ENCODE data around the gene RPS26.
"Not testable (repeated sequence)": the region's sequence is repeated elsewhere in the genome, so short reads cannot be mapped to it uniquely, and the experiment has no call there.

The RPS26 gene

DNA sequence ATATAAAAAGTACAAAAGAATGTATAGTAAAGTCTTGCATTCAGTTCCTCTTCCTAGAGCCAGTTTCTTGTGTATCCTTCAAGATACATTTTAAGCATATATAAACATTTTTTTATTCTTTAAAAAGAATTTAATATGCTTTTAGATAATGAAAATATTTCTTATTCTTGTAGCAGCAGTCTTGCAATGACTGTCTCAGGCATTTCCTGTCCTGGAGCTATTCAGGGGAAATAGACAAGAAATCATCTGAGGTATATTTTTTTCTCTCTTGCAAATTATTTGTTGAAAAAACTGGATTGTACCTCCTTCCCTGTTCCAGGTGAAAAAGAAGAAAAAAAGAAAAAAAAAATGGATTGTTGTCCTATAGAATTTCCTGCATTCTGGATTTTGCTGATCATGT, 21.3 kb downstream of the RPS26 start:
- TF ChIP-seq, protein P1, sequence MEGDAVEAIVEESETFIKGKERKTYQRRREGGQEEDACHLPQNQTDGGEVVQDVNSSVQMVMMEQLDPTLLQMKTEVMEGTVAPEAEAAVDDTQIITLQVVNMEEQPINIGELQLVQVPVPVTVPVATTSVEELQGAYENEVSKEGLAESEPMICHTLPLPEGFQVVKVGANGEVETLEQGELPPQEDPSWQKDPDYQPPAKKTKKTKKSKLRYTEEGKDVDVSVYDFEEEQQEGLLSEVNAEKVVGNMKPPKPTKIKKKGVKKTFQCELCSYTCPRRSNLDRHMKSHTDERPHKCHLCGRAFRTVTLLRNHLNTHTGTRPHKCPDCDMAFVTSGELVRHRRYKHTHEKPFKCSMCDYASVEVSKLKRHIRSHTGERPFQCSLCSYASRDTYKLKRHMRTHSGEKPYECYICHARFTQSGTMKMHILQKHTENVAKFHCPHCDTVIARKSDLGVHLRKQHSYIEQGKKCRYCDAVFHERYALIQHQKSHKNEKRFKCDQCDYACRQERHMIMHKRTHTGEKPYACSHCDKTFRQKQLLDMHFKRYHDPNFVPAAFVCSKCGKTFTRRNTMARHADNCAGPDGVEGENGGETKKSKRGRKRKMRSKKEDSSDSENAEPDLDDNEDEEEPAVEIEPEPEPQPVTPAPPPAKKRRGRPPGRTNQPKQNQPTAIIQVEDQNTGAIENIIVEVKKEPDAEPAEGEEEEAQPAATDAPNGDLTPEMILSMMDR (IDR thresholded peaks at IDR 0.05; ENCODE audit: unreplicated experiment in 3 of 3), result no peak
- Mint-ChIP-seq H3K4me3 (no peak overlapping the region), H3K9me3 (no peaks in the 10 kb centered on the region), H3K27me3 (ENCODE audit: low read depth) (no peaks in the 10 kb centered on the region), H3K27ac (no peak overlapping the region), H3K36me3 (ENCODE audit: low read depth) (no peaks in the 10 kb centered on the region), H3K4me1 (no peaks in the 10 kb centered on the region)

DNA sequence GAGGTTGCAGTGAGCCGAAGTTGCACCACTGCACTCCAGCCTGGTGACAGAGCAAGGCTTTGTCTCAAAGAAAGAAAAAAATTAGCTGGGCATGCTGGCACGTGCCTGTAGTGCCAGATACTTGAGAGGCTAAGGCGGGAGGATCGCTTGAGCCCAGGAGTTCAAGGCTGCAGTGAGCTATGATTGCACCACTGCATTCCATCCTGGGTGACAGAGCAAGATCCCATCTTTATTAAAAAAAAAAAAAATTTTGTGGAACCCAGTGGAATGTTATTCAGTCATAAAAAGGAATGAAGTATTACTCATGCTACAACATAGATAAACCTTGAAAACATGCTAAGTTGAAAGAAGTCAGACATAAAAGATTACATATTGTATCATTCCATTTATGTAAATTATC, 29.9 kb downstream of the RPS26 start:
- Mint-ChIP-seq H3K27ac (no peak overlapping the region), H3K36me3 (ENCODE audit: low read depth) (no peaks in the 10 kb centered on the region), H3K4me3 (no peak overlapping the region), H3K27me3 (ENCODE audit: low read depth) (peaks cover 9% of the 10 kb centered on the region), H3K4me1 (no peaks in the 10 kb centered on the region), H3K9me3 (no peaks in the 10 kb centered on the region)
- TF ChIP-seq, protein P1 (IDR thresholded peaks at IDR 0.05; ENCODE audit: unreplicated experiment in 3 of 3), result no peak

DNA sequence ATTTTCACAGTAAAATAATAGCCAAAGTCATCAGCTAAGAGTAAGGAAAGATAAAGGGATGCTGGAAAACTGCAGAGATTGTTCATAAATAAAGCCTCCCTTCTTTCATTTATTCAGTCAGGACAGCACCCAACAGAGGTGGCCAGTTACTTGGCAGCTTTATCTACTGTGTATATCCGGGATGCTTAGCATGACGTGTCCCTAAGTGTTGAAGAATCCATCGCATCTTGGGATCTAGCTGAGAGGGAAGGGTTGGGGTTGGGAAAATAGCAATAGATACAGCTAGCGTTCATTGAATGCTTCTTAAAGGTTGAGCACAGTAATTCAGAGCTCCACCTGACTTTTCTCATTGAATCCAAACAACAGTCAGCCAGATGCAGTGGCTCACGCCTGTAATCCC, 32.7 kb downstream of the RPS26 start:
- no peaks in the 10 kb centered on the region for H3K36me3 Mint-ChIP-seq (ENCODE audit: low read depth)
- H3K27me3 Mint-ChIP-seq (ENCODE audit: low read depth), result peaks cover 20% of the 10 kb centered on the region
- H3K4me3 Mint-ChIP-seq, result no peak overlapping the region
- H3K9me3 Mint-ChIP-seq, result no peaks in the 10 kb centered on the region
- peaks cover 5% of the 10 kb centered on the region for H3K4me1 Mint-ChIP-seq
- TF ChIP-seq, protein P1 (IDR thresholded peaks at IDR 0.05; ENCODE audit: unreplicated experiment in 3 of 3), result no peak
- H3K27ac Mint-ChIP-seq, result no peak overlapping the region

DNA sequence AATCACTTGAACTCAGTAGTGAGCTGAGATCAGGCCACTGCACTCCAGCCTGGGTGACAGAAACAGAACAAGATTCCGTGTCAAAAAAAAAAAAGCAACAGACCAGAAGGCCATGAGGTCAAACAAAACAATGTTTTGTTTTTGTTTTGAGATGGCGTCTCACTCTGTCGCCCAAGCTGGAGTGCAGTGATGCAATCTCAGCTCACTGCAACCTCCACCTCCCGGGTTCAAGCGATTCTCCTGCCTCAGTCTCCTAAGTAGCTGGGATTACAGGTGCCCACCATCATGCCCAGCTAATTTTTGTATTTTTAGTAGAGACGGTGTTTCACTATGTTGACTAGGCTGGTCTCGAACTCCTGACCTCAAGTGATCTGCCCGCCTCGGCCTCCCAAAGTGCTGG, 36.2 kb downstream of the RPS26 start:
- H3K4me3 Mint-ChIP-seq, result peak overlapping the region in 1 of 3 experiments; percentile 89
- not testable (repeated sequence) for H3K9me3 Mint-ChIP-seq; H3K27ac Mint-ChIP-seq; H3K36me3 Mint-ChIP-seq (ENCODE audit: low read depth)
- H3K4me1 Mint-ChIP-seq, result peaks cover 11% of the 10 kb centered on the region
- H3K27me3 Mint-ChIP-seq (ENCODE audit: low read depth), result peaks cover 49% of the 10 kb centered on the region

DNA sequence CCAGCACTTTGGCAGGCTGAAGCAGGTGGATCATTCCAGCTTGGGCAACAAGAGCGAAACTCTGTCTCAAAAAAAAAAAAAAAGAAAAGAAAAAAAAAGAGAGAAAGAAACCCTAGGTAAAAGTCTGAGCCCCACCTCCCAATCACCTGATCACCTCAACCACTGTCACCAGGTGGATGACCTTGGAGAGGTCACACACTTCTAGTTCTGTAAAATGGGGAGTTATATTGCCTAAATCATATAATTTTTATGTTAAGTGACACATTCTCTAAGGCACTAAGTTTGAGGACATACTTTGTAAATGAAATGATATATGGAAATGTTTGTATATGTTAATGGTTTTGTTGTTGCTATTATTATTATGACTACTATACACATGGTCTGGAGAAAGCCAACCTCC, 36.7 kb downstream of the RPS26 start:
- TF ChIP-seq, protein P1 (IDR thresholded peaks at IDR 0.05; ENCODE audit: unreplicated experiment in 3 of 3), result no peak
- H3K27ac Mint-ChIP-seq, result peak overlapping the region; percentile 35 to 96 (median 85)
- H3K4me1 Mint-ChIP-seq, result peaks cover 11% of the 10 kb centered on the region
- peak overlapping the region; percentile 88 to 96 (median 89) for H3K4me3 Mint-ChIP-seq
- H3K27me3 Mint-ChIP-seq (ENCODE audit: low read depth), result peaks cover 45% of the 10 kb centered on the region
- no peaks in the 10 kb centered on the region for H3K36me3 Mint-ChIP-seq (ENCODE audit: low read depth)
- no peaks in the 10 kb centered on the region for H3K9me3 Mint-ChIP-seq

DNA sequence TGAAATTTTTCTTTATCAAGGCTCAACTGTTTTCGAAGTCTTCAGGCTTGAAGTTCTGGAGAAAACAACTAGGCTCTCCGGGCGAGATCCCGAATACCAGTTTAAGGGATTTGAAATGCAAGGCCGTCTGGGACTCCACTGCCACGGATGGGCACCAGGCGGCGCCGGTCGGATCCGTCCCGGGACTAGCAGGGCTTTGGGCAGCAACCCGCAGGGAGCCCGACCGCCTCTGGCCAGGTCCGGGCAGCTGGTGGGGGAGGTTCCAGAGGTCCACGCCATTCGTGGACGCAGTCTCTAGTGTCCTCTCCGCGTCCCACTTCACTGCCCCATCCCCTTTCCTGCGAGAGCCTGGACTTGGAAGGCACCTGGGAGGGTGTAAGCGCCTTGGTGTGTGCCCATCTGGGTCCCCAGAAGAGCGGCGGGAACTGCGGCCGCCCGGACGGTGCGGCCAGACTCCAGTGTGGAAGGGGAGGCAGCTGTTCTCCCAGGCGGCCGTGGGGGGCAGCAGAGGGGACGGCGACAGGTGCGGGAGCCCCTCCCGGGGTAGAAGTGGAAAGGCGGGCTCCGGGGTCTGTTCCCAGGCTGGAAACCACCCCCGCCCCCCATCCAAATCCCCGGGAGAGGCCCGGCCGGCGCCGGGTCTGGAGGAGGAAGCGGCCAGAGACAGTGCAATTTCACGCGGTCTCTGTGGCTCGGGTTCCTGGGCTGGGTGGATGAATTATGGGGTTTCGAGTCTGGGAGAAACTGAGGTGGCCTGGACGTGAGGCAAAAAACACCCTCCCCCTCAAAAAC, 37.4 kb downstream of the RPS26 start:
- no peaks in the 10 kb centered on the region for H3K36me3 Mint-ChIP-seq (ENCODE audit: low read depth)
- H3K27me3 Mint-ChIP-seq (ENCODE audit: low read depth), result peaks cover 44% of the 10 kb centered on the region
- peak overlapping the region; percentile 88 to 96 (median 89) for H3K4me3 Mint-ChIP-seq
- H3K27ac Mint-ChIP-seq, result peak overlapping the region; percentile 85 to 96 (median 94)
- peaks cover 11% of the 10 kb centered on the region for H3K4me1 Mint-ChIP-seq
- H3K9me3 Mint-ChIP-seq, result no peaks in the 10 kb centered on the region
- TF ChIP-seq, protein P1 (IDR thresholded peaks at IDR 0.05; ENCODE audit: unreplicated experiment in 3 of 3), result peak; percentile 65 to 75 (median 69)

Data from nephron (organoid).